GM19463 (cell line): ENCODE results near the gene SPATA6L.
"Not testable (repeated sequence)": the region's sequence is repeated elsewhere in the genome, so short reads cannot be mapped to it uniquely, and the experiment has no call there.

Experiments used
- ATAC-seq: cut with Tn5 transposase; IDR thresholded peaks from one replicate; pipeline ENCODE4 v1.9.1; 2021; ENCODE audit warnings: mild to moderate bottlenecking, moderate library complexity; ENCODE audit not compliant: unreplicated experiment

Gene SPATA6L

DNA sequence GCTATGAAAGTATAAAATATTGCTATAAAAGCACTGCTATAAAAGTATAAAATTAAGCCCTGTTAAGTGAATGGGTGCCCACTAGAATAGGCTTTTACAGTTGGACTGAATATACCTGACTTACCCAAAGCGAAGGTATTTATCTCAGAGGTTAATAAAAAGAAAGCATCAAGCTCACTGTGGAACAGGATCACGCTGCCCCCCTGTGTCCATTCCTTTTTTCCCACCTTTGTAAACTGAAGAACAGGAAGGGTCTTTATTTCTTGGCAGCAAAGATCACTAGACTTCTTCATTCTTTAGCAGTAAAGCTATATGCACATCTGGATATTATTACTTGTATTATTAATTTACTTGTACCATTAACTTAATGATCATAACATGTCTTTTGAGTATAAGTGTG, 26.3 kb downstream of the SPATA6L start:
- ATAC-seq = no peak

DNA sequence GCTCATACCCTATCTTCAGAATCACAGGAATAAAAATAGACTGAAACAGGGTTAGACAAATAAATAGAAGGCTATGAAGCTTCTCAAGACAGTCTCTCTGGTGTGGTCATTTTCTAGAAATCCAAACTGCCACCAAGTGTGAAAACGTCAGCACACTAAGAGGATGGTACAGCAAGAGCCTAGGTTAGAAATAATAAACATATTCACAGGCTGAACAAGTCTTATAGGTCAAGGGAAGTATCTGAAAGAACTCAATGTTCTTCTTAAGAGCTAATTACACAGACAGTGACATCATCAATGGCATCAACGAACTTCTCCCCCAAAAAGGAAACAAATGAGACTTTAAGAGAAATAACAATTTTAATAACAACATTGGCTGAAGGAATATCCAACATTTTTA, 26.9 kb downstream of the SPATA6L start:
- ATAC-seq = no peak

DNA sequence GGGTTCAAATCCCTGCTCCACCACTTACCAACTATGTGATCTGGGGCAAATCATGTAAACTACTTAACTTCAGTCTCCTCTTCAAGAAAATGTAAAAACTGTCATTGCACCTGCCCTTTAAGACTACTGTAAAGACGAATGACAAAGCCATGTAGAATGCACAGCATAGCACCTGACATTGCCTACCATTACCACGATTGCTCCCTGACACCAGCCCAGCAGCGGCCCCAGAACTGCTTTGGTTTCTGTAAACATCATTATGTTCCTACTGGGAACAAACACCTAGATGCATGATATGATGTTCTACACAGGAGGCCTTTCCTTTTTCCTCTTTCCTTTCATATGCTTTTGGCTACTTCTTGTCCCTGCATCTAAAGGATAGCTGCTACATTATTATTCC, 27.3 kb downstream of the SPATA6L start:
- no peak for ATAC-seq

DNA sequence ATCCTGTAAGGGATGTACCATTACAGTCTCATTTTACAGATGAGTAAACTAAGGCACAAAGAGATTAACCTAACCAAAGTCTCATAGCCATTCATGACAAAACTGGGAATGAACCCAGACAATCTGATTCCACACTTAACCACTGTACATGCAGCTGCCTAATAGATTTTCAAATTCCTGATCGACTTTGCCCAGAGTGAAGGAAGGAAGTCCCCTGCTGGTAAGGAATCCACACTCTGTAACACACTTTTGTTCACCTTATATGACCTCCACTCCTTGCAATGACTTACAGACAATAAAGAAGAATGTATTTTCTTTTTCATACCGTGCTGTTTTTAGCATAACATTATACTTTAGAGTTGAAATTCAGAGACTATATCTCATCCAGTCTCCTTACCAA, 35.4 kb downstream of the SPATA6L start:
- ATAC-seq = no peak

DNA sequence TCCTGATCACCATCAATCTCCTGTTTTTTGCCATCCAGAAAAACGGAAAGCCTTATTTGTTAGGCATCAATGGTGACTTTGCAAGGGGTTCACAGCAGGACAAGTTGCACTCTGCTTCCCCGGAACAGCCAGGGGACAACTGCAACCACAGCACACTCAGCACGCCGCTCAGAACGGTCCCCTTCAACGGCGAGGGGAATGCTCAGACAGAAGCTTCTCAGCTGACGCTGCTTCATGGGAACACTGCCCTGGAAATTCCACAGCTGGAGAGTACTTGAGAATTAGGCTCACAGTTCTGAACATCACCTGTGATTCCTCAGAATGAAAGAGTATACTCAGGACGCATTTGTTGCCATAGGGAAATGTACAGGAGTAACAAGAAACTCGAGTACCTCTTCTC, 44.3 kb downstream of the SPATA6L start:
- no peak for ATAC-seq

DNA sequence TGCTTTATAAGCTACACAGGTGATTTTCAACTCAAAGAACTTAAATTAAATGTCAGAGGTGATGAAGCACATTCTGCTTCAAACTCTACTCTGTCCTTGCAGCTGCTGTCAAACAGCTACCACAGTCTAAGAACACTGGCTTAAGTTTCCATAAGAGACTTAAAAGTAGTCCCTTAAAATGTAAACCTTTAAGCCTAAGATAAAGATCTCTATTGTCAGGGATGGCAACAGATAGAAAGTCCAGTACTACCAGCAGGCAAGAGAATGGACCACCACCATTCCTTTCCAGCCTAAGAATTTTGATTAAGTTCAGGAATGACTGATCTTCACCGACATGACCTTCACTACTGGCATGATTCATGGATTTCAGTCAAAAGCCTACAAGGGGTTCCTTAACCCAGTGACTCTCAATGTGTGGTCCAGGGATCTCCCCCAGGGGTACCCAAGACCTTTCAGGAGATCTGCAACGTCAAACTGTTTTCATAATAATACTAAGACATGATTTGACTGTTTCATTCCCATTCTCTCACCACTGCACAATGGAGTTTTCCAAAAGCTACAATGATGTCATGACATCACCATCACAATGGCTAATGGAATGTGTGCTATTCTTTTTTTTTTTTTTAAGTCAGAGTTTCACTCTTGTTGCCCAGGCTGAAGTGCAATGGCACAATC, 45.3 kb downstream of the SPATA6L start:
- no peak for ATAC-seq

DNA sequence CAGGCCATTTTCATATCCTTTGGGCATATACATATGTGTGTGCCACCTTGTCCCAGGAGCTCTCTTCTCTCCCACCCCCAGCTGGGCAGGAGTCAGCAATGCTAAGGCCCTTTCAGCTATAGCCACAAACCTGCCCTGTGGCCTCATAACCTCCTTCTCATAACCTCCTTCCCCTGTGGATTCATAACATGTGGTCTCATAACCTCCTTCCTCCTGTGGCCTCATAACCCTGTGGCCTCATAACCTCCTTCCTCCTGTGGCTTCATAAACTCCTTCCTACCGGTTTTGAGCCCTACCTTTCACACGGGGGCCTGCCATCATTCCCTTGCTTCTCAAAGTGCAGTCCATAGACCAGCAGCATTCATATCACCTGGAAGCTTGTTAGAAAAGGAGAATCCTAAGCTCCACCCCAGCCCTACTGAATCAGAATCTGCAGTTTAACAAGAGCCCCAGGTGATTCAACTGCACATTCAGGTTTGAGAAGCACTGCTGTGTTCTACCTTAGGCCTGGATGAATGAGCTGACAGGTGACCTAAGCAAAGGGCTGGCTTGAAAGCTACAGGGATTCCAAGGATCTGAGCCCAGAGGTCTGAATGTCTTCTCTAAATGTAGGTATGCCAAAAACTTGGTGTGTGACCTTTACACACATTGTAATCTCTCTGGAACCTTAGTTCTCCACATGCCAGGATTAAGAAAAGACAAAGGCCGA, 46.1 kb downstream of the SPATA6L start:
- ATAC-seq = no peak

DNA sequence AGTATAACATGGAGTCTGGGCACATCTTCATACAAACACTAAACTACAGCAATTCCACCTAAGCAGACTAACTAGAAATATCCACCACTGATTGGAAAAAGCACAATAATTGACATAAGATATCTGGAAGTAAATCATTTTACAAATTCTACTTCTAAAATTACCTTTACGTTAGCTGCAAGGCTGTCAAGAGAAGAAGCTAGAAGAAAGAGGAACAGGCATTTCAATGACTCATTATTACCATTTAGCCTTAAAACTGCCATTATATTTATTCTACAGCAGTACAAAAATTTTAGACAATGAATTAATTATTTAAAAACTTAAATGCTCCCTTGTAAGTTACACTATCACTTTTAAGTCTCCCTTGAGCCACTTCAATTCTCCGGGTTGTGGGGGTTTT, 47.6 kb downstream of the SPATA6L start:
- no peak for ATAC-seq

DNA sequence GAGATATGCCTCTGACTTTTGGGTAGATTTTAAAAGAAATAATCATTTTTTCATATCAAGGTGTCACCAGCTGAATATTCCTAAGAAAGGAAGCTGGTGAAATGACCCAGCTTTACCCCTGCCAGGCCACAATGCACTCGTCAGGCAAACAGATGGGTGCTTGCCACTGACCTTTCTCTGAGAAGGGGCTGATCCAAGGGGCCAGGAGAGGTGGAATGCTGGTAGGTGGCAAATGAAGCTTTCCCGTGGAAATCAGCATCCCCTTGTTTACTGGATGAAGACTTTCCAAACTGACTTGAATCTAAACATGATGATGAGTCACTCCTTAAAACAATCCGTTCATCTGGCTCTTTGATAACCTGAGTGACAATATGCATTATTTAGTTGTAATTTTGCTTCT, 48.5 kb downstream of the SPATA6L start:
- no peak for ATAC-seq

DNA sequence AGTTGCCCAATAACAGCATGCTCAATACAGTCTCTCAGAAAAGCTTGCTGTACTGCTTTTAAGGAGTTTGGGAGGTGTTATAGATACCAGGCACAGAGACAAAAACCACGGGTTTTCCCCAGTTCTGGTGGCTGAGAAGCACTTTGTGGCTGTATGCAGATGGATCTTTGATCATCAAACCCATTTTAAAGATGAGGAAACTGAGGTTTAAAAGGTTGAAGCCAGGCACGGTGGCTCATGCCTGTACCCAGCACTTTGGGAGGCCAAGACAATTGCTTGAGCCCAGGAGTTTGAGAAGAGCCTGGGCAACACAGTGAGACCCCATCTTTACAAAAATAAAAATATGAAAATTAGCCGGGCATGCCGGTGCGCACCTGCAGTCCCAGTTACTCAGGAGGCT, 50.5 kb downstream of the SPATA6L start:
- no peak for ATAC-seq

DNA sequence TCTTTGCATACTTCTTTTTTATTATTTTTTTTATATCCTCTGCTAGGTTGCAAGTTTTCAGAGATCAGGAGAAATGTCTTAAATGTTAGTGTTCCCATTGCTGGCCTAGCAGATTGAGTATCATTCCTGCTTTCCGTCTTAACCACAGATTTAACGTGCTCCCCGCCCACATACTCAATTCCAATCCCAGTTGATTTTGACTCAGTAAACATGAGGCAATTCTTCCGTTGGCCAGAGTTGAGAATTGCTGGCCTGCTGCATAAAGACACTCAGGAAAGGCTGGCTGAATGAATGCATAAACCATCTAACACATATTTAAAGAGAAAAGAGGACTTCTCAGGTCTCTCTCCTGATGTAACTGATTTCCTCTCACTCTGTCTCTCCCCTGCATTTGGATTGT, 51.0 kb downstream of the SPATA6L start:
- ATAC-seq = no peak

DNA sequence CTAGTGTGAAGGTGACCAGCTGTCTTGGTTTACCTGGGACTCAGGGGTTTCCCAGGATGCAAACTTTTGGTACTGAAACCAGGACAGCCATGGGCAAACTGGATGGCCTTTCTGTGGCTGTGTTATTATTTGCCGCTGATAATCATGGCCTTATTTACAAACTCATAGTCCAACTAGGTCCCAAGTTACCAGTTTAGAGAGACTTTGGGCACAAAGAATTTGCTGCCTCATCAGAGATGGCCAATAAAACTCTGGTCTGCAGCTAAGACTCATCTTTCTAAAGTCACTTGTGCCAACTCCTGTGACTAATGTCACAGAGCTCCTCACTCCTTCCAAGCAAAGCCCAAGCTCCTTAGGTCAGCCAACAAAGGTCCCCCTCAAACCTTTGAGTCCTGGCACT, 51.7 kb downstream of the SPATA6L start:
- ATAC-seq = no peak

DNA sequence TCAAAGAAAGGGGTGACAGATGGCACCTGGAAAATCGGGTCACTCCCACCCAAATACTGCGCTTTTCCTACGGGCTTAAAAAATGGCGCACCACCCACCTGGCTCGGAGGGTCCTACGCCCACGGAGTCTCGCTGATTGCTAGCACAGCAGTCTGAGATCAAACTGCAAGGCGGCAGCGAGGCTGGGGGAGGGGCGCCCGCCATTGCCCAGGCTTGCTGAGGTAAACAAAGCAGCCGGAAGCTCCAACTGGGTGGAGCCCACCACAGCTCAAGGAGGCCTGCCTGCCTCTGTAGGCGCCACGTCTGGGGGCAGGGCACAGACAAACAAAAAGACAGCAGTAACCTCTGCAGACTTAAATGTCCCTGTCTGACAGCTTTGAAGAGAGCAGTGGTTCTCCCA, 60.2 kb downstream of the SPATA6L start:
- ATAC-seq = not testable (repeated sequence)

DNA sequence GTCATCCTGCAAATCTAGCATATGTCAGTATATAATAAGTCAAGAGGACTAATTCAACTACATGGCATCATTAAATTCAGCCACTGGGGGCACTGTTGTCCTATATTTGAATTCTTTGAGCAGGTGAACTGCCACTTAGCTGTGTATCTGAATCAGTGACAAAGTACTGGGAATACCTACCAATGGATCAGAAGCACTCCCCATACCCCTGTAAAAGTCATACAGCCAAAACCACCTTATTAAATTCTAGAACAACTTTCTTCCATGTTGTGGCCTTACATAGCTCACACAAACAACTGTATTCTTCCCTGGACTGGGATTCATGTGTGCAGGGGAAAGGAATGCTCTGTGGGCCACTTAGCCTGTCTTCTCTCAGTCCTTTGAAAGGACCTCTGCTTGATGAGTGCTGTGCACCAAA, 61.6 kb downstream of the SPATA6L start:
- ATAC-seq = peak; percentile 85

DNA sequence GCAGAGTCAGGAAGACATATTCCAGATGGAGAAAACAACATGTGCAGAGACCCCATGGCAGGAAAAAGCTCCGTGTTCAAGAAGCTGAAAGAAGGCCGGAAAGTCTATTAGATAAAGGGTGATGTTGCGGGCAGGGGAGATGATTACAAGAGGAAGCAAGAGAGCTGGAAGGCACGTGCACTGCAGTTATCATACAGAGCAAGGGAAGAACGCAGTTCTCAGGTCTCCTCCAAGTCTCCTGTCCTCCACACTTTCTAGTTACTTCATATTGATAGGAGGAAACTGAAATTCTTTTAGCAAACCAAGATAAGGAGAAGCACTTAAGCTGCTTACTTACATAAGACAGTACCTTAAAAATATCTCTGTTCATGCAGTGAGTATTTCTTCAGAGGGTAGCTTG, 62.5 kb downstream of the SPATA6L start:
- ATAC-seq = no peak

DNA sequence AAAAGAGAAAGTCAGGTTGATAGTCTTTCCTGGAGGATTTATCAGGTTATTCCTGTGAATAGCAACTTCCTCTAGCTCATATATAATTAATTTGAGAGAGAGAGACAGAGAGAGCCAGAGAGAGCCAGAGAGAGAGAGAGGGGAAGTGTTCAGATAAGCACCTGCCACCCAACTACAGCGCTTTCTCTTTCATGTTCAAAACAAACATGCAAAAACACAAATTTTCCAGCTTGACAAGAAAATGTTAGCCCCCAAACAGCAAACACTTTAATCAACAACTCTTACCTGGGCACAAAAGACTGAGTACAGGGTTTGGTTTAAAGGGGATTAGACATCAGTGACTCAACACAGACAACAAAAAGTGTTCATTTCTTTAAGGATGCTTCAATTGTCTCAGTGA, 65.9 kb downstream of the SPATA6L start:
- ATAC-seq = no peak

DNA sequence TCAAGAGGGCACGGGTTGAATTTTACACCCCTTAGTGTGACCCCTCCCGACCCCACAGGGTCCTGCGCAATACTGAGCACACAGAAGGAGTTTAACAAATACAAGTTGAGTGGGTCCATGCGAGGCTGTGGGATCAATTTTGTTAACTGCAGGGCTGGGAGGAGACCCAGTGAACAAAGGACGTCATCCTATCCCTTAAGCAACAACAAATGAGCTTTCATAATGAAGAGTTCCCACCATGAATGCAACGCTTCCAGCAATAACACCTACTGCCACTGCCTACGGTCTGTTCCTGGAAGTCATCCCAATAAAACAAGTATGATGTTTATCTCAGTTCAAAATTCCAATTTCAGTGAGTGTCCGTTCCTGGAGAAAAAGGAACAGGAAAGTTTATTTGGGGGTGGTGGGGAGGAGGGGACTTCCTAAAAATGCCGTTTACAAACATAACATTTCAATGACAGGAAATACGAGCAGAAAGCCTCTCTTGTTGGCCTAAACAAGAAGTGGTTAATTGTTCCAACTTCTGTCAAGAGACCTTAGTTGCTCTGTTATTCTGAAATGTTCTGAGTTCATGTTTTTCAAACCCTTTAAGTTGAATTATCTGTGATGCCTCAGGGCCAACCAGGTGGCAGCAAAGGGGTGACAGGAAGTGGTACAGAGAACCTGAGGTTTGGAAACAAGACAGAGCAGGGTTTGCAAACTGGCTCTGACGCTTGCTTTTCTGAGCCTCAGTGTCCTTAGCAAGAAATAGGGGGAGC, 69.9 kb downstream of the SPATA6L start:
- peak; percentile 68 for ATAC-seq

DNA sequence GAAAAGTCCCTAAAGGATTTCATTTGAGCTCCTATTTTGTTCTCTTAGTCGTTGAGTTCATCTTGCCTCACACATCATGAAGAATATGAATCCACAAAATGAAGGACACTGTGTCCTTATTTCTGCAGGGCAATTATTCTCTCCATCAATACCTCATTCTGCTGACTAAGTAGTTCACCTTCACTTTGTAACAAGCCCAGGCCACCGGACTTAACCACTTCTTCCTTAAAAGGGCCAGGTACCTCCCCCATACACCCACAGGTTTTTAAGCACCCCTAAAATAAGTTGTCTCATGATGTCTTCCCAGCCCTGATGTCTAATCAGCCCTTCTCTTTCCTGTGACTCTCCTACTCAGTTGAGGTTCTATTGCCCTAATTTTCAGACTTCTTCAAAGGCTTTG, 71.3 kb downstream of the SPATA6L start:
- no peak for ATAC-seq

DNA sequence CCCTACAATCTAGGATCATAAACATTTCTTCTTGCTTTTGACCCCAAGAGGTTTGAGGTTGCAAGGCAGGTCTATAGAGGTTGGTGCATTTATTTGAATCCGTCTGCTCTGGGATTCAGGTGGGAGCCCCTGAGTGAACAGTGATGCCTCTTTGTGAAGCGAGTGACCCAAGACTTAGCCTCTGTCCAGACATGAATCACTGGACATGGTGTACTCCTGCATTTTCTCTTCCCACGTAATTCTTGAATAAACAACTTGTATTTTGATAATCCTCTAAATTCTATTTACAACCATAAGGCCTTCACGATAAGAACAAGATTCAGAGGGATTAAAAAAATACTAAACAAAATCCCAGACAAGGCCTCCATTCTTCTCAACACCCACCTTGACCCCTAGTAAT, 71.7 kb downstream of the SPATA6L start:
- ATAC-seq = no peak

DNA sequence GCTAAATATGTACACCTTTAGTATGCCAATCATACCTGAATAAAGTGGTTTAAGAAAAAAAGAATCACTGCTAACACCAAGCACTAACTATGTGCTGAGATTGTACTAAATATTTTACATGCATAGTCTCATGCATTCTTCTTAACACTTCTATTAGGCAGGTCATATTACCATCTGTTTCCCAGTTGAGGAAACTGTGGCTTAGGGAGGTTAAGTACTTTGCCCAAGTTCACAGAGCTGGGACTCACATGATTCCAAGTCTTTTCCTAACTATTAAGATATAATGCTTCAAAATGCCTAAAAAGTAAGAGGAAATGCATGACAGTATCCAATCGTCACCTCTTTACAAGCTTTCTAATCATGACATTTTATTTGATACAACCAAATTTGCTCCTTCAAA, 73.4 kb downstream of the SPATA6L start:
- no peak for ATAC-seq

DNA sequence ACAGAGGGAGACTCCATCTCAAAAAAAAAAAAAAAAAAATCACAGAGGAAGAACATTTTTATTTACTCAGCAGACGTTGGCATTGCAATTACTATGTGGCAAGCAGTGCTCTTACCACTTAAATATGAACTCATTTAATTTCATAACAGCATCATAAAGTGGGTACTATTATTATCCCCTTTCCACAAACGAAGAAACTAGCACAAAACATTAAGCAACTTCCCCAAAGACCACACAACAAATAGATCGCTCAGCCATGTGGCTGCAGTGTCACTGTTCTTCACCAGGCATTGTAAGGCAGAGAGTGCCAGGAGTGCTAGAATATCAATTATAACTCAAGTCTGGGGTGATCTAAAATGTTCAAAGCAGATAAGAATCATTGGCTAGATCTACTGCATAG, 74.0 kb downstream of the SPATA6L start:
- no peak for ATAC-seq

DNA sequence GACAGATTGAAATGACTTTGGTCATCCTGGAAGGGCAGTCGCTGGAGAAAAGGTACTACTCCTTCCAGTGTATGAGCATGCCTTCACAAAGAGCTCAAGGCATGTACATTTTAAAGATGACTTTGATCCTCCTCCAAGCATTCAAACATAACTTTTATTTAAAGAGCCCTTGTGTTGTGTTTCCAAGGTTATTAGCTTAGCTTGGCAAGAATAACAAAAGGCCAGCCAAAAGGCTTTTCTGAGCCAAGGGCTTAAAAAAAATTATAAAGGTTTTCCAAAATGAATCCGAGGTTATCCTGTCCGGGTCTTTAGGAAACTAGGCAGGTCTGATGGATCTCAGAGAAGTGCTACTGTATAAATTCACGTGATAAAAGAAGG, 75.2 kb downstream of the SPATA6L start:
- ATAC-seq = no peak
